Endothelial cell of umbilical vein (primary cell): ENCODE measurements around the gene MB21D2. TPM values are rescaled to one million over a fixed set of nuclear protein-coding genes. Genes with fewer than 3 reads are reported as not detected.

Experiments used
- BruUV-seq: library from RNA; stranded (reverse); fragments of 400-500 nt; replicated peaks from 2 replicates; lab custom pipeline; 2021; lab: Mats Ljungman, UMichigan
- CTCF ChIA-PET: fragments of 300-600, 350-600 bp; sonication (Branson Sonifier 250); formaldehyde crosslinking; loops from one replicate; lab custom pipeline; 2021; ENCODE audit warnings: antibody characterized with exemption, inconsistent platforms; lab: Charles Lee
- POLR2A ChIA-PET: fragments of 300-600, 350-600 bp; sonication (Branson Sonifier 250); formaldehyde crosslinking; loops from one replicate; lab custom pipeline; 2021; ENCODE audit warnings: antibody characterized with exemption, inconsistent platforms; lab: Charles Lee
- DNase-seq: peaks from one replicate; pipeline ENCODE4 v3.0.0-alpha.2; 2011; ENCODE audit warnings: low read depth, low spot score
- FAIRE-seq: peaks from 2 replicates; lab custom pipeline; 2011; peaks lifted over from hg19 to GRCh38; lab: Jason Lieb, UNC
- H2AFZ ChIP-seq: 2 replicates; pipeline ENCODE4 v1.6.0; 2012; ENCODE audit warnings: low read depth, low read length, control low read depth, inconsistent platforms
- H3K27ac ChIP-seq: 2 replicates; pipeline ENCODE4 v1.5.1; 2011; ENCODE audit warnings: low read depth, mild to moderate bottlenecking, control low read depth, low read length, moderate library complexity; ENCODE audit not compliant: insufficient read depth
- H3K27me3 ChIP-seq, 2 experiments: 2 replicates each; pipeline versions ENCODE4 v1.6.0 to v1.6.1; 2011; ENCODE audit warnings: low read length in 2 of 2, mixed read lengths in 1 of 2; ENCODE audit not compliant: control insufficient read depth in 2 of 2, insufficient read depth in 2 of 2
- H3K36me3 ChIP-seq, 2 experiments: 2 replicates in 1 of 2; 3 replicates in 1 of 2; pipeline ENCODE4 v1.5.1; 2011; ENCODE audit warnings: low read length in 2 of 2, mild to moderate bottlenecking in 1 of 2, moderate library complexity in 1 of 2; ENCODE audit not compliant: control insufficient read depth in 2 of 2, insufficient read depth in 2 of 2; ENCODE audit errors: extremely low read depth in 1 of 2
- H3K4me1 ChIP-seq: 3 replicates; pipeline ENCODE4 v1.5.1; 2011; ENCODE audit warnings: mild to moderate bottlenecking, low read length; ENCODE audit not compliant: control insufficient read depth, insufficient read depth; ENCODE audit errors: extremely low read depth
- H3K4me2 ChIP-seq: 2 replicates; pipeline ENCODE4 v1.6.1; 2011; ENCODE audit warnings: low read length, control low read depth, mixed read lengths; ENCODE audit not compliant: insufficient read depth
- H3K4me3 ChIP-seq, 3 experiments: fragments of 200-600 bp in 1 of 3; sonication (generic), shearing (Covaris generic) in 1 of 3; replicated peaks in 1 of 3; 2 replicates each; pipeline ENCODE4 v1.5.1; 2011 to 2016; ENCODE audit warnings: control low read depth in 3 of 3, low read length in 3 of 3, mild to moderate bottlenecking in 2 of 3, inconsistent platforms in 1 of 3, low read depth in 1 of 3, moderate library complexity in 1 of 3; ENCODE audit not compliant: insufficient read depth in 1 of 3
- H3K79me2 ChIP-seq: 2 replicates; pipeline ENCODE4 v1.6.0; 2012; ENCODE audit warnings: low read length, inconsistent platforms; ENCODE audit not compliant: control insufficient read depth, insufficient read depth
- H3K9ac ChIP-seq: replicated peaks from 2 replicates; pipeline ENCODE3; 2011; ENCODE audit warnings: low read length, control low read depth; ENCODE audit not compliant: insufficient read depth; ENCODE audit errors: extremely low read depth
- H3K9me1 ChIP-seq: replicated peaks from 3 replicates; pipeline ENCODE4 v1.6.0; 2011; ENCODE audit warnings: mild to moderate bottlenecking, low read length; ENCODE audit not compliant: control insufficient read depth, insufficient read depth; ENCODE audit errors: extremely low read depth
- H3K9me3 ChIP-seq: replicated peaks from 2 replicates; pipeline ENCODE4 v1.5.1; 2012; ENCODE audit warnings: low read length, inconsistent platforms; ENCODE audit not compliant: control insufficient read depth, insufficient read depth
- H4K20me1 ChIP-seq: replicated peaks from 2 replicates; pipeline ENCODE3; 2011; ENCODE audit warnings: mild to moderate bottlenecking, low read length; ENCODE audit not compliant: control insufficient read depth, insufficient read depth; ENCODE audit errors: extremely low read depth
- EZH2 ChIP-seq: IDR thresholded peaks from 2 replicates; pipeline ENCODE4 v1.6.1; 2012; ENCODE audit warnings: borderline replicate concordance, low read depth, mild to moderate bottlenecking, moderate library complexity, low read length, inconsistent platforms; ENCODE audit not compliant: severe bottlenecking
- FOS ChIP-seq: IDR thresholded peaks from 2 replicates; pipeline ENCODE4 v1.6.1; 2011; ENCODE audit warnings: mild to moderate bottlenecking, low read length, moderate library complexity, borderline replicate concordance; ENCODE audit not compliant: insufficient read depth
- GATA2 ChIP-seq: IDR thresholded peaks from 2 replicates; pipeline ENCODE4 v1.7.0; 2011; ENCODE audit warnings: low read depth, mild to moderate bottlenecking, moderate library complexity, mixed read lengths, low read length; ENCODE audit not compliant: insufficient read length, insufficient read depth
- JUN ChIP-seq: IDR thresholded peaks from 2 replicates; pipeline ENCODE4 v1.6.1; 2011; ENCODE audit warnings: borderline replicate concordance, low read depth; ENCODE audit not compliant: insufficient read length, insufficient read depth
- MYC ChIP-seq: IDR thresholded peaks from one replicate; pipeline ENCODE4 v1.6.1; 2011; ENCODE audit warnings: mild to moderate bottlenecking, low read depth, low read length
- POLR2A ChIP-seq: IDR thresholded peaks from 2 replicates; pipeline ENCODE4 v1.6.1; 2012; ENCODE audit warnings: low read depth, mild to moderate bottlenecking, control low read depth, low read length
- POLR2AphosphoS5 ChIP-seq: IDR thresholded peaks from 2 replicates; pipeline ENCODE4 v1.6.1; 2012; ENCODE audit warnings: low read depth, mild to moderate bottlenecking, control low read depth, low read length, moderate library complexity; ENCODE audit not compliant: insufficient read depth
- dilution Hi-C: fragments of 300-500 bp; cut with MboI; formaldehyde crosslinking; loops from one replicate; pipeline ENCODE4 v1.15.0; 2019; ENCODE audit warnings: low sequenced_read_pairs; ENCODE audit not compliant: extremely low pct_ligation_motif_present
- intact Hi-C: fragments of 100-400 bp; cut with micrococcal nuclease; formaldehyde crosslinking; loops from one replicate; pipeline ENCODE4 v1.10.0; 2022
- polyA plus RNA-seq, 4 experiments: library from polyadenylated mRNA; depleted of rRNA in 3 of 4; stranded (reverse) in 3 of 4; unstranded in 1 of 4; fragments of >200 nt; gene quantifications; 2 replicates each; pipeline versions ENCODE4 v1.2.1 to v1.2.3, GENCODE V29; 2011 to 2012; ENCODE audit warnings: missing spikeins in 1 of 4
- total RNA-seq: library from RNA; stranded (reverse); gene quantifications from 2 replicates; pipeline ENCODE4 v1.2.3, GENCODE V29; 2021
- TF ChIP-seq, protein P1 (sequence below), 2 donors: IDR thresholded peaks; 1 replicate in 1 of 2; 2 replicates in 1 of 2; pipeline ENCODE4 v1.5.1; 2011; ENCODE audit warnings: low read length in 2 of 2, mild to moderate bottlenecking in 2 of 2, moderate library complexity in 2 of 2, control low read depth in 1 of 2, inconsistent platforms in 1 of 2, low read depth in 1 of 2; ENCODE audit not compliant: insufficient read depth in 1 of 2; ENCODE audit errors: extremely low read depth in 1 of 2
- TF ChIP-seq, protein P2 (sequence below): IDR thresholded peaks from 2 replicates; pipeline ENCODE4 v1.6.1; 2011; ENCODE audit not compliant: insufficient read depth, insufficient read length

MB21D2 gene
- total and polyA plus RNA-seq, 2 donors (not counting 3 experiments of a cell fraction or from before 2014, with no cell fraction given), result 6.7 to 7.4 TPM

DNA sequence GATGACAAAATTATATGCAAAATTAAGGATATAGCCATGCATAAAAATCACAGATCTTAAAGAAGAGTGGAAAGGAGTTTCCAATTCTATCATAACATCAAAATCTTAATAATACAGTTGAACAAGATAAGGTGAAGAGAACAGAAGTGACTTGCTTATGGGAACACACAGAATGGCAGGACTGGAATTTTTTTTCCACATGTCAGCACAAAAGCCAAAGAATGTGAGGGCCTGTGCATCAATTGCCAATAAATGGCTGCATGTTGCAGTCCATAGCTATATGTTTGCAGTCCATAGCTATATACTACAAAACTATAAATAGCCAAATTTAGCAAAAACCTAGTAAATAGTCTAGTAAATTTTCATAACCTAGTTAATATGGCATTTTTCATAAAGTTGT lies 10.4 kb upstream of the MB21D2 start:
- no peak for FAIRE-seq
- no peaks in the 10 kb centered on the region for H3K9me1 ChIP-seq
- H3K9ac ChIP-seq, result no peak overlapping the region
- no peaks in the 10 kb centered on the region for H3K79me2 ChIP-seq
- no peaks in the 10 kb centered on the region for H3K4me1 ChIP-seq
- dilution Hi-C loops (no loop called here), intact Hi-C loops (no loop called here)
- H3K9me3 ChIP-seq, result no peaks in the 10 kb centered on the region
- TF ChIP-seq, protein P1, sequence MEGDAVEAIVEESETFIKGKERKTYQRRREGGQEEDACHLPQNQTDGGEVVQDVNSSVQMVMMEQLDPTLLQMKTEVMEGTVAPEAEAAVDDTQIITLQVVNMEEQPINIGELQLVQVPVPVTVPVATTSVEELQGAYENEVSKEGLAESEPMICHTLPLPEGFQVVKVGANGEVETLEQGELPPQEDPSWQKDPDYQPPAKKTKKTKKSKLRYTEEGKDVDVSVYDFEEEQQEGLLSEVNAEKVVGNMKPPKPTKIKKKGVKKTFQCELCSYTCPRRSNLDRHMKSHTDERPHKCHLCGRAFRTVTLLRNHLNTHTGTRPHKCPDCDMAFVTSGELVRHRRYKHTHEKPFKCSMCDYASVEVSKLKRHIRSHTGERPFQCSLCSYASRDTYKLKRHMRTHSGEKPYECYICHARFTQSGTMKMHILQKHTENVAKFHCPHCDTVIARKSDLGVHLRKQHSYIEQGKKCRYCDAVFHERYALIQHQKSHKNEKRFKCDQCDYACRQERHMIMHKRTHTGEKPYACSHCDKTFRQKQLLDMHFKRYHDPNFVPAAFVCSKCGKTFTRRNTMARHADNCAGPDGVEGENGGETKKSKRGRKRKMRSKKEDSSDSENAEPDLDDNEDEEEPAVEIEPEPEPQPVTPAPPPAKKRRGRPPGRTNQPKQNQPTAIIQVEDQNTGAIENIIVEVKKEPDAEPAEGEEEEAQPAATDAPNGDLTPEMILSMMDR (IDR thresholded peaks at IDR 0.05; ENCODE audit: extremely low read depth in 1 of 2, insufficient read depth in 1 of 2, low read depth in 1 of 2, low read length in 2 of 2), result no peak
- no peak for TF ChIP-seq JUN
- no peak for TF ChIP-seq POLR2AphosphoS5
- no peak for TF ChIP-seq MYC
- TF ChIP-seq FOS, result no peak
- TF ChIP-seq, protein P2, sequence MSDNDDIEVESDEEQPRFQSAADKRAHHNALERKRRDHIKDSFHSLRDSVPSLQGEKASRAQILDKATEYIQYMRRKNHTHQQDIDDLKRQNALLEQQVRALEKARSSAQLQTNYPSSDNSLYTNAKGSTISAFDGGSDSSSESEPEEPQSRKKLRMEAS, result no peak
- TF ChIP-seq POLR2A, result no peak
- no peak for TF ChIP-seq EZH2
- no peak for TF ChIP-seq GATA2
- no TSS peak for BruUV-seq
- no peaks in the 10 kb centered on the region for H3K27me3 ChIP-seq
- H3K4me3 ChIP-seq, result no peak overlapping the region
- no peaks in the 10 kb centered on the region for H4K20me1 ChIP-seq
- ChIA-PET CTCF (no interaction called here), POLR2A (no interaction called here)
- no peak overlapping the region for H3K4me2 ChIP-seq
- DNase-seq, result no peak
- no peak overlapping the region for H2AFZ ChIP-seq
- no peaks in the 10 kb centered on the region for H3K36me3 ChIP-seq
- no peak overlapping the region for H3K27ac ChIP-seq
